Lower lobe of right lung (tissue), 2 donors: ENCODE measurements around the gene PAEP. TPM values are rescaled to one million over a fixed set of nuclear protein-coding genes. Genes with fewer than 3 reads are reported as not detected.

Source experiments
- ATAC-seq, 2 donors: fragments of 200-7000 bp; cut with Tn5 transposase; one replicate each; pipeline ENCODE4 v1.9.1; 2020 to 2022; ENCODE audit warnings: mild to moderate bottlenecking in 2 of 2, moderate library complexity in 2 of 2
- DNase-seq: peaks from one replicate; pipeline ENCODE4 v3.0.0-alpha.2; 2020
- H3K27ac ChIP-seq: fragments of 200-600 bp; one replicate; pipeline ENCODE4 v1.8.0; 2022
- H3K27me3 ChIP-seq: fragments of 200-600 bp; one replicate; pipeline ENCODE4 v1.8.0; 2022; ENCODE audit warnings: low read depth
- H3K36me3 ChIP-seq: fragments of 200-600 bp; one replicate; pipeline ENCODE4 v1.8.0; 2022; ENCODE audit warnings: mild to moderate bottlenecking
- H3K4me1 ChIP-seq: fragments of 200-600 bp; one replicate; pipeline ENCODE4 v1.8.0; 2022
- H3K4me3 ChIP-seq: fragments of 200-600 bp; one replicate; pipeline ENCODE4 v1.8.0; 2022; ENCODE audit warnings: mild to moderate bottlenecking
- H3K9me3 ChIP-seq: fragments of 200-600 bp; one replicate; pipeline ENCODE4 v1.8.0; 2022
- CTCF ChIP-seq: fragments of 200-600 bp; IDR thresholded peaks from one replicate; pipeline ENCODE4 v1.8.0; 2022; ENCODE audit warnings: antibody characterized with exemption, mild to moderate bottlenecking
- intact Hi-C: fragments of 100-400 bp; cut with DNase I; formaldehyde crosslinking; loops from one replicate; pipeline ENCODE4 v1.11.0; 2022
- total RNA-seq: library from RNA; stranded (reverse); fragmentation: NEBNext Ultra II Directional; extraction: Animal tissue kit (Norgen Biotek cat#: 25700); gene quantifications from one replicate; pipeline ENCODE4 v1.2.1, GENCODE V29; 2021
- donor health status: DM: no; HTN: yes; CAD: no; lungs with severe emphysema.

Gene PAEP
- total RNA-seq, 1 donor from 2014 or later = not detected

DNA sequence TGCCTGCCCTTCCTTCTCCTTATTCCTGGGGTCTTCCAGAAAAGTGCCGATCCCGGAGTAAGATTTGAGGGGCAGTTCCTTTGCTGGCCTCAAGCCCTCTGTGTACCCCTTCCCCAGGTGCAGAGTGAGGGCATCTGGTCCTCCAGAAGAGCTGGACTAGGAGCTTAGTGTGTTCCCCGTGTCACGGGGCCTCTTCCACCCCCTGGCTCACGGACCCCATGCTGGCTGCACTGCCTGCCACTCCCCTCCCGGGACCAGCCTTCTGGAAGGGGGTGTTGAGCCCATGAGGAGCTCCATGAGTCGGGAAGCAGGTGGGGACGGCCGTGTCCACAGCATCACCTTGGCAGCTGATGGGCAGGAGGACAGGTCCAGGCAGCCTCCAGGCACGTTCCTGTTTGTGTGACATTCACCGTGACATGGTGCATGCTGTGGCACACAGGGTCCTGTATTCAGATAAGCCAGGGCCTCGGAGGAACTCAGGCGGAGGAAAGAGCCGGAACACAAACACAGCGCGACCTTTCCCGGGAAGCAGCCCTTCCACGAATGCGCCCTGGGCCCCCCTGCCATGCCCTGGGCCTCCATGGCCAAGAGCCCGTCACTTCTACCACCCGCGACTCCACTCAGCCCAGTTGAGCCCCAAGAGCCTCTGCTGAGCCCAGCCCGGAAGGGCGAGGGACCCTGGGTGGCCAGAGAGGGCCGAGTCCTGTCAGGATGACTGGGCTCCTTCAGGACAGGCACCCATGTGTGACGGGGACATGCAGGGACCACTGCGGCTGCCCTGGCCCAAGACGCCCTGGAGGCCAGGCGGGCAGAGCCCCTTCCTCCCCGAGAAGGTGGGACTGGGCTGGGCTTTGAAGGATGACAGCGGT, 46.2 kb upstream of the PAEP start:
- intact Hi-C loops = no loop called here
- Histone ChIP-seq H3K27me3 (peaks cover 5% of the 10 kb centered on the region), H3K4me3 (no peak overlapping the region), H3K4me1 (no peaks in the 10 kb centered on the region), H3K36me3 (no peaks in the 10 kb centered on the region), H3K9me3 (no peaks in the 10 kb centered on the region), H3K27ac (no peak overlapping the region)
- DNase-seq (no peak), ATAC-seq (peak in 1 of 2 donors; percentile 34)
- TF ChIP-seq CTCF = no peak

GRCh38 chr9:135516132-135516860, 45.3 kb upstream of the PAEP start:
- no peak for TF ChIP-seq CTCF
- no peak overlapping the region for H3K27ac ChIP-seq
- H3K9me3 ChIP-seq = no peaks in the 10 kb centered on the region
- intact Hi-C loops = no loop called here
- H3K36me3 ChIP-seq = no peaks in the 10 kb centered on the region
- no peaks in the 10 kb centered on the region for H3K4me1 ChIP-seq
- DNase-seq (no peak), ATAC-seq (no peak)
- H3K27me3 ChIP-seq = peaks cover 5% of the 10 kb centered on the region
- H3K4me3 ChIP-seq = no peak overlapping the region

DNA sequence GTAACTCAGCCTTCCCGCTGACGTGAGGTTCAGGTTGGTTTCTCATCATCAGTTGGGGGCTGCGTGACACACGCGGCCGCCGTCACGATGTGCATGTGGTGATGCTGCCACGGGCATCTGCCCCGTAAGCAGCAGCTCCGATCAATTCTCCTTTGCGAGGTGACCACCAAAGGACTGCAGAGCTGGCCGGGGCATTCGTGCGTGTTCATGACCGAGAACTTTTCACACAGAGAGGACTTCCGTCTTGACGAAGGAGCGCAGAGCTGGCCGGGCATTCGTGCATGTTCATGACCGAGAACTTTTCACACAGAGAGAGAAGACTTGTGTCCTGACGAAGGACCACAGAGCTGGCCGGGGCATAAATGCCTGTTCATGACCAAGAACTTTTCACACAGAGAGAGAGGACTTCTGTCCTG, 44.1 kb upstream of the PAEP start:
- Histone ChIP-seq H3K27me3 (peaks cover 10% of the 10 kb centered on the region), H3K9me3 (no peaks in the 10 kb centered on the region), H3K4me3 (no peak overlapping the region), H3K36me3 (no peaks in the 10 kb centered on the region), H3K27ac (no peak overlapping the region), H3K4me1 (no peaks in the 10 kb centered on the region)
- no peak for TF ChIP-seq CTCF
- ATAC-seq (no peak), DNase-seq (no peak)
- intact Hi-C loops = no loop called here

DNA sequence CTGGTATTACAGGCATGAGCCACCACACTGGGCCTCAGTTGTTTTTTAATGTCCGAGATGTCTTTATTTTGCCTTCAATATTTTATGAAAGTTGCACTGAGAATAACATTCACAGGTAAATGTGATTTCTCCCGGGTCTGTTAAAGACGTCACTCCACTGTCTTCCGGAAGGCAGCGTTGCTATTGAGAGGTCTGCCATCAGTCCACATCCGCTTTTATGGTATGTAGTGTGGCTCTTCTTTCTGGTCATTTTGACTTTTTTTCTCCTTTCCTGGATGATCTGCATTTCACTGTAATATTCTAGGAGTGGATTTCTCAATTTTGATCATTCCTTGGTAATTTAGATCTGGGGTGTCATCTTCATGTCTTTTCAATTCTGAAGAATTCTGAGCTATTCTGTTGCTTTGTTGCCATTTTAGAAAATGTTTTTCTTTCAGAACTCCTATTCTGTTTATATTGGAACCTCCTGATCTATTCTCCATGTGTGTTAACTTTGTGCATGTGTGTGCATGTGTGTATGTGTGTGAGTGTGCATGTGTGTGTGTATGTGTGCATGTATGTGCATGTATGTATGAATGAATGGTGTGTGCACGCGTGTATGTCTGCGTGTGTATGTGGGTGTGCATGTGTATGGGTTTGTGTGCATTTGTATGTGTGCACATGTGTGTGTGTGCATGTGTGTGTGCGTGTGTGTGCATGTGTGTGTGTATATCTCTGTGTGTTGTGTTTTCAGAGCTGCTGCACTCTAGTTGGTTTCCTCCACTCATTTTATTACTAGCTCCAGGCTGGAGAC, 42.2 kb upstream of the PAEP start:
- intact Hi-C loops = no loop called here
- no peak for DNase-seq
- no peak overlapping the region for H3K4me3 ChIP-seq
- ATAC-seq = no peak
- H3K4me1 ChIP-seq = no peaks in the 10 kb centered on the region
- H3K36me3 ChIP-seq = no peaks in the 10 kb centered on the region
- no peak for TF ChIP-seq CTCF
- H3K27ac ChIP-seq = no peak overlapping the region
- H3K27me3 ChIP-seq = peaks cover 11% of the 10 kb centered on the region
- no peaks in the 10 kb centered on the region for H3K9me3 ChIP-seq

GRCh38 chr9:135520916-135521607, 40.5 kb upstream of the PAEP start, which contains the start of gene LCN1:
Gene LCN1, plus strand, starts transcription at chr9:135521440. Its CDS starts 58 bp downstream, at chr9:135521498.
- ATAC-seq (no peak), DNase-seq (no peak)
- H3K27me3 ChIP-seq = peaks cover 11% of the 10 kb centered on the region

More at GRCh38 chr9:135520916-135521607, 40.5 kb upstream of the PAEP start, which contains the start of gene LCN1:
- Histone ChIP-seq H3K27ac (no peak within 1 kb of the TSS), H3K4me1 (no peaks in the 10 kb centered on the region), H3K36me3 (no peaks in the 10 kb centered on the region), H3K9me3 (no peaks in the 10 kb centered on the region), H3K4me3 (no peak within 1 kb of the TSS)
- intact Hi-C loops = no loop called here
- TF ChIP-seq CTCF = no peak
